Natural killer cell (primary cell): ENCODE measurements around the gene NEGR1. TPM values are rescaled to one million over a fixed set of nuclear protein-coding genes. Genes with fewer than 3 reads are reported as not detected.

Source experiments
- ATAC-seq, 3 donors: fragments of 150-1000 bp in 2 of 3; fragments of 200-7000 bp in 1 of 3; cut with Tn5 transposase; 1 replicate in 1 of 3; 2 replicates in 2 of 3; pipeline ENCODE4 v1.10.0; 2021; ENCODE audit warnings: mild to moderate bottlenecking in 2 of 3, moderate library complexity in 2 of 3
- DNase-seq, 2 donors: peaks; one replicate each; pipeline versions ENCODE4 v3.0.0 to v3.0.0-alpha.2; 2013 to 2021; ENCODE audit warnings: mixed read lengths in 1 of 2
- H3K27ac ChIP-seq: one replicate; pipeline ENCODE4 v1.5.1; 2013; ENCODE audit warnings: mild to moderate bottlenecking, low read length
- H3K27me3 ChIP-seq: one replicate; pipeline ENCODE4 v1.6.1; 2013; ENCODE audit warnings: low read length; ENCODE audit not compliant: control insufficient read depth, insufficient read depth
- H3K36me3 ChIP-seq: one replicate; pipeline ENCODE4 v1.6.1; 2013; ENCODE audit warnings: low read length; ENCODE audit not compliant: control insufficient read depth, insufficient read depth
- H3K4me1 ChIP-seq: one replicate; pipeline ENCODE4 v1.6.1; 2013; ENCODE audit warnings: low read length; ENCODE audit not compliant: control insufficient read depth, insufficient read depth
- H3K4me3 ChIP-seq: one replicate; pipeline ENCODE4 v1.5.1; 2013; ENCODE audit warnings: low read length
- H3K9me3 ChIP-seq: one replicate; pipeline ENCODE4 v1.6.1; 2013; ENCODE audit warnings: low read length; ENCODE audit not compliant: control insufficient read depth, insufficient read depth
- H3K27ac Mint-ChIP-seq, 2 donors: one replicate each; pipeline ENCODE4 v1.8.0; 2022; ENCODE audit warnings: mild to moderate bottlenecking in 2 of 2, mixed read lengths in 2 of 2, moderate library complexity in 1 of 2
- H3K27me3 Mint-ChIP-seq, 2 donors: one replicate each; pipeline ENCODE4 v1.8.0; 2022; ENCODE audit warnings: low read depth in 2 of 2, mixed read lengths in 2 of 2
- H3K36me3 Mint-ChIP-seq: one replicate; pipeline ENCODE4 v1.8.0; 2022; ENCODE audit warnings: mixed read lengths
- H3K4me1 Mint-ChIP-seq, 2 donors: one replicate each; pipeline ENCODE4 v1.8.0; 2022; ENCODE audit warnings: mixed read lengths in 2 of 2
- H3K4me3 Mint-ChIP-seq: one replicate; pipeline ENCODE4 v1.8.0; 2022; ENCODE audit warnings: mild to moderate bottlenecking, moderate library complexity, mixed read lengths
- H3K9me3 Mint-ChIP-seq, 2 donors: one replicate each; pipeline ENCODE4 v1.8.0; 2022; ENCODE audit warnings: mixed read lengths in 2 of 2
- CTCF ChIP-seq: fragments of 200-600 bp; IDR thresholded peaks from one replicate; pipeline ENCODE4 v1.8.0; 2022; ENCODE audit warnings: antibody characterized with exemption
- WGBS: methylation state at CpG from one replicate; pipeline ENCODE4 v1.1.7; 2013; ENCODE audit warnings: missing lambda C conversion rate; ENCODE audit not compliant: insufficient coverage; 5-methylcytosine and 5-hydroxymethylcytosine counted together
- intact Hi-C: fragments of 100-400 bp; cut with micrococcal nuclease; formaldehyde crosslinking; loops from one replicate; pipeline ENCODE4 v1.14.2; 2022
- total RNA-seq, 4 donors: library from RNA; stranded (reverse); fragments of 120-200 nt in 1 of 4; gene quantifications; one replicate each; pipeline versions ENCODE4 v1.2.3 to v1.2.4, GENCODE V29; 2013 to 2022

NEGR1 gene
- total RNA-seq, 3 donors from 2014 or later (not counting 1 experiment from before 2014, with no cell fraction given) = 0.55 to 1.3 TPM; not detected in 1

- no peak for TF ChIP-seq CTCF
- no peaks in the 10 kb centered on the region for H3K27me3 Mint-ChIP-seq
Observed at GRCh38 chr1:71393301-71393700, 889.0 kb downstream of the NEGR1 start.

GRCh38 chr1:71390518-71390917, 891.8 kb downstream of the NEGR1 start:
- 93% methylated on average over 1 of the region's 2 CpGs for WGBS
- no peak for TF ChIP-seq CTCF

More at GRCh38 chr1:71393301-71393700, 889.0 kb downstream of the NEGR1 start:
- no peak for DNase-seq
- peaks cover 10% of the 10 kb centered on the region for H3K9me3 ChIP-seq
- H3K27ac ChIP-seq = no peak overlapping the region
- no peaks in the 10 kb centered on the region for H3K4me1 ChIP-seq
- H3K4me3 Mint-ChIP-seq = no peak overlapping the region
- no peaks in the 10 kb centered on the region for H3K36me3 ChIP-seq
- H3K27ac Mint-ChIP-seq = no peak overlapping the region
- ATAC-seq = no peak
- intact Hi-C loops = no loop called here
- no peaks in the 10 kb centered on the region for H3K27me3 ChIP-seq
- no peak overlapping the region for H3K4me3 ChIP-seq
- no peaks in the 10 kb centered on the region for H3K36me3 Mint-ChIP-seq
- H3K4me1 Mint-ChIP-seq = no peaks in the 10 kb centered on the region
- H3K9me3 Mint-ChIP-seq = peaks cover 12 to 31% of the 10 kb centered on the region in 2 donors

GRCh38 chr1:71377886-71378285, 904.5 kb downstream of the NEGR1 start:
- DNase-seq = no peak
- Mint-ChIP-seq H3K9me3 (peaks cover 14 to 30% of the 10 kb centered on the region in 2 donors), H3K27me3 (no peaks in the 10 kb centered on the region), H3K4me1 (no peaks in the 10 kb centered on the region), H3K4me3 (no peak overlapping the region), H3K36me3 (no peaks in the 10 kb centered on the region), H3K27ac (no peak overlapping the region)
- no peak overlapping the region for H3K4me3 ChIP-seq
- no peaks in the 10 kb centered on the region for H3K36me3 ChIP-seq
- TF ChIP-seq CTCF = no peak
- no peaks in the 10 kb centered on the region for H3K27me3 ChIP-seq
- 67% methylated on average over 2 of the region's 3 CpGs for WGBS
- intact Hi-C loops = no loop called here
- no peaks in the 10 kb centered on the region for H3K9me3 ChIP-seq
- no peak for ATAC-seq
- H3K27ac ChIP-seq = no peak overlapping the region
- H3K4me1 ChIP-seq = no peaks in the 10 kb centered on the region

More at GRCh38 chr1:71390518-71390917, 891.8 kb downstream of the NEGR1 start:
- Mint-ChIP-seq H3K9me3 (peaks cover 15 to 41% of the 10 kb centered on the region in 2 donors), H3K36me3 (no peaks in the 10 kb centered on the region), H3K27ac (no peak overlapping the region), H3K4me1 (no peaks in the 10 kb centered on the region), H3K4me3 (no peak overlapping the region), H3K27me3 (no peaks in the 10 kb centered on the region)
- no peak overlapping the region for H3K4me3 ChIP-seq
- no peak for ATAC-seq
- H3K4me1 ChIP-seq = no peaks in the 10 kb centered on the region
- no peaks in the 10 kb centered on the region for H3K27me3 ChIP-seq
- H3K9me3 ChIP-seq = peaks cover 10% of the 10 kb centered on the region
- DNase-seq = no peak
- H3K36me3 ChIP-seq = no peaks in the 10 kb centered on the region
- intact Hi-C loops = no loop called here
- H3K27ac ChIP-seq = no peak overlapping the region

- no peak overlapping the region for H3K27ac ChIP-seq
- no peaks in the 10 kb centered on the region for H3K4me1 ChIP-seq
- TF ChIP-seq CTCF = no peak
- H3K36me3 ChIP-seq = no peaks in the 10 kb centered on the region
- H3K27me3 Mint-ChIP-seq = no peaks in the 10 kb centered on the region
- no peak overlapping the region for H3K4me3 Mint-ChIP-seq
- H3K9me3 Mint-ChIP-seq = peaks cover 6 to 10% of the 10 kb centered on the region in 2 donors
- H3K4me1 Mint-ChIP-seq = no peaks in the 10 kb centered on the region
- H3K36me3 Mint-ChIP-seq = no peaks in the 10 kb centered on the region
- ATAC-seq (no peak), DNase-seq (no peak)
- no peaks in the 10 kb centered on the region for H3K9me3 ChIP-seq
- H3K27me3 ChIP-seq = no peaks in the 10 kb centered on the region
- no peak overlapping the region for H3K4me3 ChIP-seq
- no peak overlapping the region for H3K27ac Mint-ChIP-seq
- 87% methylated on average over 2 of the region's 2 CpGs for WGBS
- intact Hi-C loops = no loop called here
Observed at GRCh38 chr1:71372496-71372895, 909.8 kb downstream of the NEGR1 start.
